SIG-M5 treated with dmso at 0.1 percent for 504 hours (cell line): ENCODE data around the gene F11.
"Not testable (repeated sequence)": the region's sequence is repeated elsewhere in the genome, so short reads cannot be mapped to it uniquely, and the experiment has no call there.

Experiments
- DNase-seq: peaks from one replicate; lab custom pipeline; 2025; ENCODE audit not compliant: unreplicated experiment; lab: John Stamatoyannopoulos, UW

Gene F11

GRCh38 chr4:186249785-186250754 is 15.9 kb upstream of the F11 start:
- DNase-seq = no peak

- no peak for DNase-seq
Observed at GRCh38 chr4:186250760-186251159, 15.2 kb upstream of the F11 start.

- DNase-seq = no peak
Observed at GRCh38 chr4:186255122-186255521, 10.9 kb upstream of the F11 start.

GRCh38 chr4:186258216-186258811 is 7.7 kb upstream of the F11 start:
- peak; percentile 74 for DNase-seq

GRCh38 chr4:186260117-186260503 is 5.9 kb upstream of the F11 start:
- no peak for DNase-seq

GRCh38 chr4:186260504-186261448 is 5.2 kb upstream of the F11 start:
- DNase-seq = no peak

- no peak for DNase-seq
Observed at GRCh38 chr4:186264660-186265059, 1.3 kb upstream of the F11 start.

- not testable (repeated sequence) for DNase-seq
Observed at GRCh38 chr4:186265250-186265649, 739 bp upstream of the F11 start.

GRCh38 chr4:186266729-186267456 is 904 bp downstream of the F11 start:
- DNase-seq = no peak

- no peak for DNase-seq
Observed at GRCh38 chr4:186271081-186271678, 5.2 kb downstream of the F11 start.

GRCh38 chr4:186272699-186273391 is 6.9 kb downstream of the F11 start:
- no peak for DNase-seq

GRCh38 chr4:186273392-186273789 is 7.4 kb downstream of the F11 start:
- DNase-seq = not testable (repeated sequence)

GRCh38 chr4:186283311-186283710 is 17.3 kb downstream of the F11 start:
- no peak for DNase-seq

- DNase-seq = no peak
Observed at GRCh38 chr4:186285147-186285546, 19.2 kb downstream of the F11 start.

- no peak for DNase-seq
Observed at GRCh38 chr4:186286581-186286980, 20.6 kb downstream of the F11 start.

GRCh38 chr4:186291256-186291890 is 25.4 kb downstream of the F11 start:
- DNase-seq = no peak

- DNase-seq = no peak
Observed at GRCh38 chr4:186294160-186294559, 28.2 kb downstream of the F11 start.

GRCh38 chr4:186296481-186296880 is 30.5 kb downstream of the F11 start:
- DNase-seq = no peak

- peak; percentile 37 for DNase-seq
Observed at GRCh38 chr4:186297013-186297645, 31.1 kb downstream of the F11 start.
